ENCODE data around the gene CHCHD3.
A peak's percentile ranks its signal among the peaks of the same experiment; 100 is the strongest.

CHCHD3 gene

DNA sequence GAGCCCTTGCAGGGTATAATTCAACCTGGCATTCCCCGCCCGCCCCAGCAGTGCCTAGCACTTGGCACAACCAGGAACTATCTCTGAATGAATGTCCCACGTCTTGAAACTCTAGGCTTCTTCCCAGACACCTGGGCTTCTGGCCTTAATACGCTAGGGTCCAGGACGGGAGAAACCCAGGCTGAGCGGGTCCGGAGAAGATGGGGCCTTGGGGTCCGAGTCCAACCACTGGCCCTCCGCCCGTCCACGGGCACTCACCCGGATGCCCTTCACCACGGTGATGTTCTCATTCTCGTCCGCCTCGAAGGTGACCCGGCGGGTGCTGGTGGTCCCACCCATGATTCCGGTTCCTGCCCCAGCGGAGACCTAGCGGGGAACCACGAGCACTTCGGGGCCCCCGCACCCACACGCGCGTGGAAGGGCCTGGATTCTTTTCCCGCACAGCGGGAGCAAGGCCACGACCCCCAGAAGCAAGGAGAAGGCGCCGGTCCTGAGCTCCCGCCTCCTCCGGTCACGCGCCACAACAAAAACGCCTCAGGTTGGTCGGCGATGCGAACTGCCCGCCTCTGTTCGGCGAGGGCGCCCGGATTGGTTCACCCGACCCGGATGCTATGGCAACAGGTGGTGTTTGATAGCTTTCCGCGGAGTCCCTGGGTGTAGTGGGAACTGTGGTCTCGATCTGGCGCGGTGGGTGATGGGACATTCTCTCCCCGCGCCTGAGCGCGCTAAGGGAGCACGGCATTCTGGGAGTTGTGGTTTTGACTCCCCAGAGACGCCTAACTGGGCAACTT, at the start of gene CHCHD3:
Gene CHCHD3 (minus strand): TSS at position 492 of the 791 bp plus-strand sequence. CDS start 153 bp downstream, at position 339.
- DNase-seq, result peak; percentile 99

DNA sequence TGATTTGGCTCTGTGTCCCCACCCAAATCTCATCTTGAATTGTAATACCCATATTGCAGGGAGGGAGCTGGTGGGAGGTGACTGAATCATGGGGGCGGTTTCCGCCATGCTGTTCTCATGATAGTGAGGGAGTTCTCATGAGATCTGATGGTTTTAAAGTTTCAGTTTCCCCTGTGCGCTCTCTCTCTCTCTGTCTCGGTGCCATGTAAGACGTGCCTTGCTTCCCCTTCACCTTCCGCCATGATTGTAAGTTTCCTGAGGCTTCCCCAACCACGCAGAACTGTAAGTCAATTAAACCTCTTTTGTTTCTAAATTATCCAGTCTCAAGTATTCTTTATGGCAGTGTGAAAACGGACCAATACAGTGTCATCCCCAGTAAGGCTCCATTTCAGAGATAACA, 48.3 kb upstream of the CHCHD3 start:
- DNase-seq, result no peak

DNA sequence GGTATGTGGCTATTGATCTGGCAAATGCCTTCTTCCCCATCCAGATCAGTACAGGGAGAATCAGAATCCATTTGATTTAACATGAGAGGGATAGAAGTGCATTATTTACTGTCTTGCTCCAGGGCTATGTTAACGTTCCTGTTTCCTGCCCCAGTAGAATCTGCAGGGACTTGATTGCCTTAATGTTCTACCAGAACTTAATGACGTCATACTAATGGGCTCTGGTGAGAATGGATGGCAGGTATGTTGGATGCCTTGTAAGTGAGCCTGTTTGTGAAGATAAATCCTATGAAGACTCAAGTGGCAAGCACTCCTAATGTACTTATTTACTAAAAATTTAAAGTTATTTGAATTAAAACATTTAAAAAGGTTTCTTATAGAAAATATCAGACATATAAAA, 44.5 kb upstream of the CHCHD3 start:
- no peak for DNase-seq

DNA sequence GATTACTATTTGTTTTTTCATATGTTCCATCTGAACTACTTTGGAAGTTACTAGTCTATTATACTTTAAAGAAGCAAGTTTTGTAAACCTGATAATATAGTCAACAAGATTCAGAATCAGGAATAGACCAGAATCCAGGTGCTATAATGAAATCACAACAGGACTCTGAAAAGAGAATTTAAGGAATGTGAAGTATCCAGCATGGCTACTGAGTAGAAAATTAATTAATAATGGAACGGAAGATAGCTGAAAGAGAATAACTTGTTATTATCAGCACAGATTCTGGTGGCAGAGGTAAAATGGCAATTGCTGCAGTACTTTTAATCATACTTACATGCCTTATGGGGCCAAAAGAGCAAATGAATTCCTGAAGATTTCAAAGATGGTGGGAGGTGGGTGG, 43.1 kb upstream of the CHCHD3 start:
- DNase-seq, result no peak

DNA sequence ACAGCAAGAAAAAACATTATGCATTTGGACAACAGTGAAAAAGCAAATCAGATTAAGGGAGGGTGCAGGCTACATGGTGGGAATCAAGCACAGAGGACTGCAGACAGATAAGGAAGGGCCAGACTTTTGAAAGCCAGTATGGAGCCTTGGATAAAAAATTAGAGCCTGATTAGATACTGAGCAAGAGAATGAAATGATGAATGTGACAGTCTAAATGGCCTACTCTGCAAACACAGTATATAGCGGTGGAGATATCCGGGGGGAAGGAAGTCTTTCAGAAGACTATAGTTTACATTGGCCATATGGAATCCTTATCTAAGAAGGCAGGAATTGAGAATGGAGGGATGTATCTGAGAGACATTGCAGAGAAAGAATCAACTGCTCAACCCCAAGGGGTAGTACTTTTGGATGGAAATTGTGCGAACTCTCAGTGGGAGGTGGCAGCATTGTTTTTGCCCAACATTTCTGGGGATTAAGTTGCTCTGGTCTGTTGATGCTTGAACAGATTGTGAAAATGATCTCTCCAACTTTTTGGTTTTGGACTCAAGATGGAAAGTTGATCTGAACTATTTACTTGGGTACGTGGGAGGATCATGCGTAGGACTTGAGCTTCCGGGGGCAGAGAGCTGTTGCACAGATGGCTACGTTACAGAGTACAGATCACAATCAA, 39.4 kb upstream of the CHCHD3 start:
- no peak for DNase-seq

DNA sequence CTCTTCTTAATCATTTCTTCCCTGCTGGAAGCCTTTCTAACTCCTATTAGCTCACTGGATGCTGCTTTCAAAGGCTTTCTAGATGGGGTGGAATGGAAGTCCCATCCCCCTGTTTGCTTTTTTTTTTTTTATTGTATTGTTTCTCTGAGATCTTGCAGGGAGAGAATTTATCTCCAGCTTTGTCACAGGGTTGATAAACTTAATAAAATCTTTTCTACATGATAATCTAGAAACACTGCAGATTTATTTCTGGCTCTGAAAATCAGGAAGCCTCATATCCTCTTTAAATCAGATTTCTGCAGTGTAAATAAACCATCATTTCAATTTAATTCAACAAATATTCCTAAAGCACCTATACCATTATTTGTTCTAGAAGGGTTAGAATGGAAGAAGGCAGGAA, 37.2 kb upstream of the CHCHD3 start:
- DNase-seq, result no peak

DNA sequence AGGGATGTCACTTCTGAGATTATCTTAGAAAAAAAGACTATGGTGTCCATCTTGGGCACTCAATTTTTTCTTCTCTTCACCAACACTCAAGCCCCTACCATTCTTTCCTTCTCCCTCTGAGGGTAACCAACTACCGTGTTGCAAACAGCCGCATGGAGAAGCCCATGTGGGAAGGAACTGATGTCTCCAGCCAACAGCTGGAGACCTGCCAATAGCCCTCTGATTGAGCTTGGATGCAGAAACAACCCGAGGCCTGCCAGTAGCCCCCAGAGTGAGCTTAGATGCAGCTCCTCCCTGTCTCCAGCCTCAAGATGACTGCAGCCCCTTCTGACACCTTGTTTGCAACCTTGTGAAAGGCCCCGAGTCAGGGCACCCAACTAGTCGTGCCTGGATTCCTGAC, 36.4 kb upstream of the CHCHD3 start:
- DNase-seq, result no peak

DNA sequence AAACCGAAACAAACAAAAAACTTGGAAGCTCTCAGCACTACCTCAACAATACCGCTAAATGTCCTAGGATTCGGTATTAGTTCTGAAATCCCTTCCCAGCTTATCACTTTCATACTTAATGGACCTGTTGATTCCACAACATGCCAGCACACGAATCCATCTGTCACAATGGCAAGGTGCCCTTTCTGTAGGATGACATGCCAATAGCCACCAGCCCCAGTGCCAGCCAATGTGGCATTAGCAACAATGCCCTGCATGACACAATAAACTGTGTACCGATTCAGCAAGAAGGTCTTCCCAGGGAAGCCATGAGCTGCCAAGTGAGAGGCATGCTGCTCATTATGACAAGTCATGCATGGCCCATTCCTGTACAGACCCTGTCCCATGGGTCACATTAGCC, 35.6 kb upstream of the CHCHD3 start:
- no peak for DNase-seq

DNA sequence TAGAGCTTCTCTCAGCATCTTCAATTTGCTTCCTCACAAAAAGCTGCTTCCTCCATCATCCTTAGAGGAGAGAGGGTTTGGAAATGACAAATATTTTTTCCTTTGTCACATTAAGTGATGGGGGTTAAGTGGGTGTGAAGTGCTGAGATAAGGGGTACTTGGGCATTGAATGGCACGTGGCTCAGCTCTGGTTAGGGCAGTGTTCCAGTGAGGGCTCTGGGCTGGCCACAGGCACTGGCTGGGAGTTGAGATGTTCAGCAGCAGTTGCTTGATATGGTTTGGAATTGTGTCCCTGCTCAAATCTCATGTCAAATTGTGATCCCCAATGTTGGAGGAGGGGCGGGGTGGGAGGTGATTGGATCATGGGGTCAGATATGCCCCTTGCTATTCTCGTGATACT, 33.7 kb upstream of the CHCHD3 start:
- DNase-seq, result no peak

DNA sequence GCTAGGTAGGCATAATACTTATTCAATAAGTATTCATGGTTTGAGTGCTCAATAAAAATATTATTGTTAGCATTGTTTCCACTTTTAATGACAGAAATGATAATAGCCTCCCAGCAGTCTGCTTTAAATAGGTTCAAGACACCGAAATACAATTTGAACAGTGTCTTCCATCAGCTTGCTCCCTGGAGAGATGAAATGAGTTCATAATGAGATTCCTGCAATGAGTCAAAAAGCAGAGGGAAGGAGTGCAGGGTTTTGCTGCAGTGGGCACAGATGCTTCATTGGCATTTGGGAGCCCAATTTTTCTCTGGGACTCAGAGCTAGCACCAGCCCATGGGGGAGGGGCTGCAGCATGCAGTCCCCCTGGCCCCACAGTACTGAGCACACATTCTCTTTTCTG, 32.6 kb upstream of the CHCHD3 start:
- no peak for DNase-seq

DNA sequence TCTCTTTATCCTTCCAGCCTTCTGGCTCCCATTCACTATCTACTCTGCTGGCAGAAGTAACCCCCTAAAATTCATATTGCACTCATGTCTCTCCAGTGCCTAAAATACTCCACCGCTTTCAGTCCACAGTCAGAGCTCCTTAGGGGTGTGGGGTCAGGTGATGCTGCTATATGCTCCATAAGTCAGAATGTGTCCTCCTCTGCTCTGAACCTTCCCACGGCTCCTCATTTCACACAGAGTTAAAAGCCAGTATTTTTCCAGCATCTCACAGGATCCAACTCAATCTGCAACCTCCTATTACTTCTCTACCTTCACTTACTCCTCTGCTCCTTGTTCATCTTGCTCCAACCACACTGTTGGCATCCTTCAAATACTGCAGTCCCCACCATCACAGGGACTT, 31.1 kb upstream of the CHCHD3 start:
- no peak for DNase-seq

DNA sequence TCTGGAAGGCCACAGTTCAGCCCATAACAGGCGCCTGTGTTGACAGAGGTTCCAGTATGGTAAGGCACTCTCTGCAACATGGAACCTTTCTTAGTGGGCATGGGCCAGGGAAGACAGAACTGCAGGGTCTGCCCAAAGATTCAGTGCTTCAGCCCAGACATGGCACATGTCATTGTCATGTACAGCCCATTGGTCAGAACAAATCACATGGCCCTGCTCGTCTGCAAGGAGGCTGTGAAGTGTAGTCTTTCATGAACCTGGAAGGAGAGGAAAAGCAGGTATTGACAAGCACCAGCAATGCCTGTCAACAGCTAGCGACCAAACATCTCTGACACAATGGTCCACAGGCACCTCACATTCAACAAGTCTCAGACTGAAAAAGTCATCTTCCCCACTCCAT, 30.4 kb upstream of the CHCHD3 start:
- DNase-seq, result no peak

DNA sequence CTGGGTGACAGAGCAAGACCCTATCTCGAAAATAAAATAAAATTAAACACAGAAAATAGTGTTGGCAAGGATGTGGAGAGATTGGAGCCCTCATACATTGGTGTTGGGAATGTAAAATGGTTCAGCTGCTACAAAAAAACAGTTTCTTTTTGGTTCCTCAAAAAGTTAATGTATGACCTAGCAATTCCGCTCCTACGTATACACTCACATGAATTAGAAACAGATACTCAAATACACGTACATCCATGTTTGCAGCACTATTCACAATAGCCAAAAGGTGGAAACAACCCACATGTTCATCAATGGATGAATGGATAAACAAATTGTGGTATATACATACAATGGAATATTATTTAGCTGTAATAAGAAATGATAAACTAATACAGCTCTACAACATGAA, 28.4 kb upstream of the CHCHD3 start:
- no peak for DNase-seq

DNA sequence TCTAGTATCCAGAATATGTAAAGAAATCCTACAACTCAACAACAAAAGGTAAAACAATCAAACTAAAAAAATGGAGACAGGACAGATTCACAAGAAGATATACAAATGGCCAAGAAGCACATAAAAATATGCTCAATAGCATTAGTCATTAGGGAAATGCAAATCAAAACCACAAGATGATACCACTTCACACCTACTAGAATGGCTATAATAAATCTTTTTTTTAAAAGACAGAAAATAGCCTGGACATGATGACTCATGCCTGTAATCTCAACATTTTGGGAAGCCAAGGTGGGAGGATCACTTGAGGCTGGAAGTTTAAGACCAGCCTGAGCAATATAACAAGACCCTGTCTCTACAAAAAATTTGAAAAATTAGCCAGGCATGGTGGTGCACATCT, 27.9 kb upstream of the CHCHD3 start:
- no peak for DNase-seq

DNA sequence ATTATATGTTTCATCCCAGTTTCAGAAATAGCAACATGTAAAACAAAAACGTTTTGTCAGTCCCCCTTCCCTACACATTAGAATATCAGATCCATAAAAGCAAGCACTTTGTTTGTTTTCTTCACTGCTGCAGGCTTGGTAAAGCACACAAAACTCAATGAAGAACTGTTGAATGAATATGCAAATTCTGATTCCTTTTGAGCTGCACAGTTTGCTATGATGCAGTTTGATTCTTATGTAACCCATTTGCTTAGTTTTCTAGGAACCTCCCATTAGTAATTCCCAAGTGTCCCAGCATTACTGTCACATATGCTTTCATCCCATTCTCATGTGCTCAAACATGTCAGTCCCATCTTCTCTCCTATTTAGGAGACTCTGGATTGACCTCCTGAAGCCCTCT, 26.1 kb upstream of the CHCHD3 start:
- no peak for DNase-seq

DNA sequence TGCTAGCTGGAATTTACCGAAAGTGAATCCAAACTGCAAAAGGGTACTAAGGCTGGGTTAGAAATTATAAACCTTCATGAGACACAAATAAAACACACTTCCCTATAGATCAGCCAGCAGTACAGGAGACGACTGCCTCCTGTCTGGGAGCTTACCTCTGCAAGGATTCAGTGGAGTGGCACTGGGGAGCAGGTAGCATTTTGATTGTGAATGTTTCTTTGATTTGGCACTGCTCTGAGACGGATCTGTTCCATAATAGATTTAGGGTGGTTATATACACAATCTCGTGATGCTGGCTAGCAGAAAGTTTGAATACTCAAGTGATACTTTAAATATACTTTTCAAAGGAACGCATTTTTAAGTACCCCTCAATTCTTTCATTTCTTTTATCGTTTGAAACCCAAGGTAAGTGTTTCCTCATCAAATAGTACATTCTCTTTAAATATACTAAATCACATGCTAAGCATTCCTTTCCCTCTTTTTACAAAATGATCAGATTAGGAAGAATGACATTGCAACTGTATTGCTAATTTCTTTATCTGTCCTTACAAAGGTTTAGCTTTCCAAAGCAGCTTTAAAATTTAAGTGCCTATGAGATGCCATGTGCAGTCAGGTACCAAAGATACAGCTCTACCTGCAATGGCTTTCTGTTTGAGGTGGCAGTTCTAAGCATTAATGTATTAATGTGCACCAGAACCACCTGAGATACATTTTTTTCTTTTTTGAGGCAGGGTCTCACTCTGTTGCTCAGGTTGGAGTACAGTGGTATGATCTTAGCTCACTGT, 20.6 kb upstream of the CHCHD3 start:
- DNase-seq, result no peak

DNA sequence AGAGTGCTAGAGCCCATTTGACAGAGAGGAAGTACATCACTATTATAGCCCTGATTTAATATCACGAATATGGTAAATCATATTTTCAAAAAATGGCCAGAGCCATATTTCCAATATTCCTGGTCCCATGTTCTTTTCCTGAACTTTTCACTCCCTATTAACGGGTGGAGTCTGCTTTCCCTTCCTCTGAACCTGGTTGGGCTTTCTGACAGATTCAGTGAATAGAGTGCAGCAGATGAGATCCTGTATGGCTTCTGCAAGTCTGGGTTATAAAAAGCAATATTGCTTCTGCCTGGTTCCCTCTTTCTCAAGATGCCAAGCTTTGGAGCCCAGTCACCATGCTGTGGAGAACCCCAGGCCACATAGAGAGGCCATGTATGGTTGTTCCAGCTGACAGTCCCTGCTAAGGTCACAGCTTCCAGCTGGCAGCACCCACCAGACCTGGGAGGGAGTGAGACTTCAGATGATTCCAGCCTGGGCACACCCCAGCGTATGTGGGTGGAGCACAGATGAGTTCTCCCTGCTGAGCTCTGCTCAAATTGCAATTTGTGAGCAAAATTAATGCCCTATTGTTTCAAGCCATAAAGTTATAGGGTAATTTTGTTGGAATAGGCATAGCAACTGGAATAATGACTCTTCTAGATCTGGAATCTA, 17.9 kb upstream of the CHCHD3 start:
- DNase-seq, result no peak

DNA sequence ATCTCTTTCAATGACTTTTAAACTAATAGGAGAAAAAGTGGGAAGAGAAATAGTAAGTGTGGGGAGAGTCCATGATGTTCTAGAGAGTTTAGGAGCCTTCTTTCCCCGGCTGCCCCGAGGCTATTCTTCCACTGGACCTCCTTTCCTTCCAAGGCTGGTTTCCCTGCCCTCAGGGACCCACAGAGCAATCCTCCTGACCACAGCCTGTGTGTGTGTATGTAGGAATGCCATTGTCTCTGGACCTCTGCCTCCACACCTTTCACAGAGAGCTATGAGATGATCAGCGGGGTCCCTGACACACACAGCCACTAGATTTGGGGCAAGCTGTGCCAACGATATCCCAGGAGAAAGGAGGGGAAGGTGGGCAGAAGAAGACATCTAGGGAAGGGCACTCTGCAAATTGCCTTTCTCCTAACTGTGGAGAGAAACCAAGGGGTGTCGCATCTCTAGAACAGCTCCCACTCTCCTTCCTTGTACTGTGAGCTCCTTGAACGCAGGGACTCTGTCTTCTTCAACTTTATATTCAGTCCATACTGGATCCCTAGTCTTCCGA, 13.3 kb upstream of the CHCHD3 start:
- DNase-seq, result no peak

DNA sequence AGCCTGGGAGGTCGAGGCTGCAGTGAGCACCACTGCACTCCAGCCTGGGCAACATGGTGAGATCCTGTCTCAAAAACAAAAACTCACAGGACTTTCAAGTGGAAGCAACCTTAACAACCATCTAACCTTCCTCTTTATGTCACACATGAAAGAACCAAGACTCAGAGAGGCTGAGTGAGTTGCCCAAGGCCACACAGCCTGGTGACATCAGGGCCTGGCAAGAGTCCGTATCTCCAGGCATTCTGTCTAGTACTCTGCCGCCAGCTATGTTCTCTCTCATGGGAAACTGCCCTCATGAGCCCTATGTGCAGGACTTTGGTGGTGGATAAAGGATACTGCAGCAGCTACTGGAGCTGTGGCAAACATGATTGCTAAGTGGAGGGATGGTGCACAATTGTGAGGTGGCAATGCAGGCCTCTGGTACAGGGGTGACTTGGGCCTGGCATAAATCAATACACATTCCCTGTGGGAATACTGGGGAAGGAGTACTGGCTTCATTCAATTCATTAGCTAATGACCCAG, 10.1 kb upstream of the CHCHD3 start:
- no peak for DNase-seq

DNA sequence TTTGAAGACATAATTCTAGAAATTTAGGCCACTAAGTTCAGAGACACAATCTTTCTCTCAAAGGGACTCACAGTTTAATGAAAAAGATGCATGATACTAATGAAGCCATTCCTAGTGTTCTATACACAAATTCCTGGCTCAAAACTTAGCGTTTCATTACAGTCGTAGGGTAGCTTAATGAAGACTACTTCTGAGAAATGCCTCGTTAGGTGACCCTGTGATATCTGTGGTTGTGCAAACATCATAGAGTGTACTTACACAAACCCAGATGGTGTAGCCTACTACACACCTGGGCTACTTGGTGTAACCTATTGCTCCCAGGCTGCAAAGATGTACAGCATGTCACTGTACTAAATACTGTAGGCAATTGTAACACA, 488 bp upstream of the CHCHD3 start:
- no peak for DNase-seq

DNA sequence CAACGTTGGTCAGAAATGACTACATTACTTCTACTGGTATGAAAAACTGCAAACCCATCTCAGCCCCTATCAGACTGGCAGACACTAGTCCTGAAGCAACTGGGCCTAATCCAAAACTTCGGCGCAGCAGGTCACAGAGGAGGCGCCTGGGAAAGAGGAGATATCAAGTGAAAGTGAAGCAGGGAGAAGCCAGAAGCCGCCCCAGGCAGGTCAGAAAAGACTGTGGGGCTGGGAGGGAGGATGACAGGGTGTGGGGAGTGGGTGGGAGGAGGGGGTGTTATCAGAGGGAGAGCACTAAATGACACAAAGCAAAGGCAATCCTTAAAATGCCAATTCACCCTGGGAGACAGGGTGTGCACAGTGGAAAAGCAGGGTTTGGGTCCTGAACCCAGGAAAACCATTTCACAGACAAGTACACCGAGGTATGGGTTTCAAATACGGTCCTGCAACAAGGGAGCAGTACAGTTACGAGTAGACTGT, 731 bp downstream of the CHCHD3 start:
- no peak for DNase-seq

DNA sequence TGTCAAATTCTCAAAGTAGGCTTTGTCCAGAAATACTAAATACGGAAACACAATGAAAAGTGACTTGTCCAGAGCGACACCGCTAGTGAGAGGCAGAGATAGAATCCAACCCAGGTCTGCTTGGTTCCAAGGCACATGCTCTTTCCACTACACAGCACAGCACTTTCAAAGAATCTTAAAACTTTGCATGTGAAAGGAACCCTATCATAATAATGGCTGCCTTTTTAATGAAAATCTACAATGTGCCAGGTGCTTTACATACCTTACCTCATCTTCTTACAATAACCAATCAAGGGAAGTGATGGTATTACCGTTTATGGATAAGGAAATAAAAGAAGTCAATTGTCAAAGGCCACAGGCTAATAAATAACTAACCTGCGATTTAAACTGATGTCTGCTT, 2.6 kb downstream of the CHCHD3 start:
- no peak for DNase-seq

DNA sequence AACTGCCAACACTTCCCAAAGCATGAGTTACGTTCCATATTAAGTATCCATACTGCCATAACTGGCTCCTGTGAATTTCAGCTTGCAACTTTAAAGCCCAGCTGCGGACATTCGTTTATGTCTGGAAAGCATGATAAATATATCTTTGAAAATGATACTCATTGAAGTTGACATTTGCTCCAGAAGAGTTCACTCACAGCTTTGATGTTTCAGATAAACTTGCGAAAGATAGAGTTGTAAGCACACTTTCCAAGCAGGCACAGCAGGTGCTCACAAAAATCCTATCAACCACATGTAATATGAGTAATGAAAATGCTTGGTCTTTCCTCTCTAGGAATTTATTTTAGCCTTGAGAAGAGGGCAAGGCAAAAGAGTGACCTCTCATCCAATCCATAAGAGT, 4.5 kb downstream of the CHCHD3 start:
- no peak for DNase-seq

All from NCI-H345 (cell line).